ENCODE data around the gene AP1G1. TPM values are rescaled to one million over a fixed set of nuclear protein-coding genes. Genes with fewer than 3 reads are reported as not detected.

AP1G1 gene
- total RNA-seq, 6 experiments from 2014 or later: 47.8 to 54.1 (median 52.5) TPM

DNA sequence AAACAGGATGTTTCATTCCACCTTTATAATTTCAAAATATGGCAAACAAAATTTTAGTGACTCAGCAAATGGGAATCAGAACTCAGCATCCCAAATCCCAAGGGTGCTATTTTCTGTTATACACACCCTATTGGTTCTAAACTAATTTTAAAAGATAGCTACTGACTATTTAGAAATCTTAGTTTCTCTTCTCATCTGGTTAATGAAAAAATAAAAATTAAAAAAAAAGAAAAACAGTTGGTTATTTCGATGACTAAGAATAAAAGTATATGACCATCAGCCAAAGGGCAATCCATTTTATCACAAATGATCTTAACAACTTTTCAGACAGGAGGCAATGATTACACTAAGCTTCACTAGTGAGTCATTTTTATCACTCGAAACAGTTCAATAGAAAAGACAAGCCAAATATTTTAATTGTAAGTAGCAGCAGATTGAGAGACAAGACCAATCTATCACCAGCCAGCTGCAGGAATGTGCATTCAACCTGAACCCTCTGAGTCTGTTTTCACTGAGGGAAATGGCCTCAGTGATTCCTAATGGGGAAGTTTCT lies 99.3 kb downstream of the AP1G1 start:
- Histone ChIP-seq H3K27me3 (no peaks in the 10 kb centered on the region), H3K9me3 (no peaks in the 10 kb centered on the region), H3K4me3 (no peak overlapping the region), H3K4me1 (no peaks in the 10 kb centered on the region), H3K36me3 (no peaks in the 10 kb centered on the region), H3K27ac (no peak overlapping the region)
- no peak for TF ChIP-seq POLR2A (IDR thresholded peaks at IDR 0.05)
- TF ChIP-seq, protein P1, sequence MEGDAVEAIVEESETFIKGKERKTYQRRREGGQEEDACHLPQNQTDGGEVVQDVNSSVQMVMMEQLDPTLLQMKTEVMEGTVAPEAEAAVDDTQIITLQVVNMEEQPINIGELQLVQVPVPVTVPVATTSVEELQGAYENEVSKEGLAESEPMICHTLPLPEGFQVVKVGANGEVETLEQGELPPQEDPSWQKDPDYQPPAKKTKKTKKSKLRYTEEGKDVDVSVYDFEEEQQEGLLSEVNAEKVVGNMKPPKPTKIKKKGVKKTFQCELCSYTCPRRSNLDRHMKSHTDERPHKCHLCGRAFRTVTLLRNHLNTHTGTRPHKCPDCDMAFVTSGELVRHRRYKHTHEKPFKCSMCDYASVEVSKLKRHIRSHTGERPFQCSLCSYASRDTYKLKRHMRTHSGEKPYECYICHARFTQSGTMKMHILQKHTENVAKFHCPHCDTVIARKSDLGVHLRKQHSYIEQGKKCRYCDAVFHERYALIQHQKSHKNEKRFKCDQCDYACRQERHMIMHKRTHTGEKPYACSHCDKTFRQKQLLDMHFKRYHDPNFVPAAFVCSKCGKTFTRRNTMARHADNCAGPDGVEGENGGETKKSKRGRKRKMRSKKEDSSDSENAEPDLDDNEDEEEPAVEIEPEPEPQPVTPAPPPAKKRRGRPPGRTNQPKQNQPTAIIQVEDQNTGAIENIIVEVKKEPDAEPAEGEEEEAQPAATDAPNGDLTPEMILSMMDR (IDR thresholded peaks at IDR 0.05): no peak
- intact Hi-C loops (cut with DNase I): no loop called here
- no peak for DNase-seq
- peak in 1 of 4 donors; percentile 81 for ATAC-seq
- 46% methylated on average over 2 of the region's 2 CpGs for WGBS (ENCODE audit: insufficient coverage, low coverage, low lambda C conversion rate, missing lambda C conversion rate)

DNA sequence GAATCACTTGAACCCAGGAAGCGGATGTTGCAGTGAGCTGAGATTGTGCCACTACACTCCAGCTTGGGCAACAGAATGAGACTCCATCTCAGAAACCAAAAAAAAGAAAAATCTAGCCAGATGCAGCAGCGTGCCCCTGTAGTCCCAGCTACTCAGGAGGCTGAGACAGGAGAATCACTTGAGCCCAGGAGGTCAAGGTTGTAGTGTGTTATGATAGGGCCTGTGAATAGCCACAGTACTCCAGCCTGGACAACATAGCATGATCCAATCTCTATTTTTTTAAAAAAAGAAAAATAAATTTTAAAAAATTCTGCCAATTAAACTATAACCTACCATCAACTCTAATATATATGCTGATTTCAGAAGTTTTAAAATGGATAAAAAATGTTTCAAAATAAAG lies 99.9 kb downstream of the AP1G1 start:
- TF ChIP-seq POLR2A (IDR thresholded peaks at IDR 0.05): no peak
- TF ChIP-seq, protein P1 (IDR thresholded peaks at IDR 0.05): no peak
- intact Hi-C loops (cut with DNase I): no loop called here
- Histone ChIP-seq H3K36me3 (no peaks in the 10 kb centered on the region), H3K4me3 (no peak overlapping the region), H3K27me3 (no peaks in the 10 kb centered on the region), H3K4me1 (no peaks in the 10 kb centered on the region), H3K27ac (no peak overlapping the region), H3K9me3 (no peaks in the 10 kb centered on the region)
- DNase-seq: no peak
- no peak for ATAC-seq
- WGBS (ENCODE audit: insufficient coverage, low coverage, low lambda C conversion rate, missing lambda C conversion rate): 100% methylated on average over 1 of the region's 2 CpGs

GRCh38 chr16:71707199-71707598 lies 101.4 kb downstream of the AP1G1 start:
- H3K27ac ChIP-seq: no peak overlapping the region

GRCh38 chr16:71706046-71706445 lies 102.6 kb downstream of the AP1G1 start:
- H3K27ac ChIP-seq: no peak overlapping the region
- no peaks in the 10 kb centered on the region for H3K27me3 ChIP-seq
- H3K36me3 ChIP-seq: no peaks in the 10 kb centered on the region
- DNase-seq (no peak), ATAC-seq (no peak)
- H3K4me1 ChIP-seq: no peaks in the 10 kb centered on the region
- no peaks in the 10 kb centered on the region for H3K9me3 ChIP-seq
- 100% methylated on average over 2 of the region's 2 CpGs for WGBS (ENCODE audit: insufficient coverage, low coverage, low lambda C conversion rate, missing lambda C conversion rate)
- no peak overlapping the region for H3K4me3 ChIP-seq
- no peak for TF ChIP-seq POLR2A (IDR thresholded peaks at IDR 0.05)
- TF ChIP-seq, protein P1 (IDR thresholded peaks at IDR 0.05): no peak
- intact Hi-C loops (cut with DNase I): no loop called here

More at GRCh38 chr16:71707199-71707598, 101.4 kb downstream of the AP1G1 start:
- no peak for TF ChIP-seq POLR2A (IDR thresholded peaks at IDR 0.05)
- TF ChIP-seq, protein P1 (IDR thresholded peaks at IDR 0.05): no peak
- Histone ChIP-seq H3K27me3 (no peaks in the 10 kb centered on the region), H3K4me1 (no peaks in the 10 kb centered on the region), H3K9me3 (no peaks in the 10 kb centered on the region), H3K36me3 (no peaks in the 10 kb centered on the region), H3K4me3 (no peak overlapping the region)
- WGBS (ENCODE audit: insufficient coverage, low coverage, low lambda C conversion rate, missing lambda C conversion rate): 94% methylated on average over 2 of the region's 7 CpGs
- ATAC-seq: no peak
- no peak for DNase-seq
- intact Hi-C loops (cut with DNase I): no loop called here

DNA sequence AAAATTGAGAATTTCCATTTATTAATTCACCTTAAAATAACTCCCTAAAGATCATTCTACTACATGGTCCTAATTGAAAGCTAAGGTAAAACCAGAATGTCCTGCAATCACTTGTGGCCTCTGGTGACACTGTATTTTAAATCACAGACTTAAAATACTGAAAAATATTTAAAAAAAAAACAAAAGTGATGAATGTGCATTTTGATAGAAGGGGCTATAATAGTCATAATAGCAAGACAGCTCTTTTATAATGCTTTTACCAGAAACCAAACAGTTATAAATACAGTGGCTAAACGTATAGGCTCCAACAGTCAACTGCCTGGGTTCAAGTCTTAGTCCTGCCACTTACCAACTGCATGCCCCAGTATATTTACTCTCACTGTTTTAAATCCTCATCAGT lies 105.3 kb downstream of the AP1G1 start:
- intact Hi-C loops (cut with DNase I): no loop called here
- Histone ChIP-seq H3K36me3 (no peaks in the 10 kb centered on the region), H3K4me3 (no peak overlapping the region), H3K4me1 (no peaks in the 10 kb centered on the region), H3K27me3 (no peaks in the 10 kb centered on the region), H3K27ac (no peak overlapping the region), H3K9me3 (no peaks in the 10 kb centered on the region)
- WGBS (ENCODE audit: insufficient coverage, low coverage, low lambda C conversion rate, missing lambda C conversion rate): 92% methylated on average over 1 of the region's 1 CpG
- ATAC-seq (no peak), DNase-seq (no peak)
- TF ChIP-seq POLR2A (IDR thresholded peaks at IDR 0.05): no peak
- TF ChIP-seq, protein P1 (IDR thresholded peaks at IDR 0.05): no peak

All from right lobe of liver (tissue), 6 donors.